Activated CD4-positive, alpha-beta memory T cell treated with anti-CD3 and anti-CD28 coated beads for 36 hours (primary cell): Measurements from ENCODE around the gene LGR6. TPM values are rescaled to one million over a fixed set of nuclear protein-coding genes. Genes with fewer than 3 reads are reported as not detected.

Experiments
- CTCF ChIA-PET: fragments of 350-600 bp; sonication (Branson Sonifier 250); formaldehyde crosslinking; loops from one replicate; lab custom pipeline; 2021; ENCODE audit warnings: antibody characterized with exemption, inconsistent platforms; lab: Charles Lee
- POLR2A ChIA-PET: fragments of 350-600 bp; sonication (Branson Sonifier 250); formaldehyde crosslinking; loops from one replicate; lab custom pipeline; 2021; ENCODE audit warnings: antibody characterized with exemption; lab: Charles Lee
- DNase-seq: peaks from one replicate; pipeline ENCODE4 v3.0.0-alpha.2; 2020
- H3K27ac Mint-ChIP-seq: one replicate; pipeline ENCODE4 v1.8.0; 2021; ENCODE audit warnings: mixed read lengths
- H3K27me3 Mint-ChIP-seq: one replicate; pipeline ENCODE4 v1.8.0; 2021; ENCODE audit warnings: mixed read lengths
- H3K36me3 Mint-ChIP-seq: one replicate; pipeline ENCODE4 v1.8.0; 2021; ENCODE audit warnings: mixed read lengths
- H3K4me1 Mint-ChIP-seq: one replicate; pipeline ENCODE4 v1.8.0; 2021; ENCODE audit warnings: low read depth, mixed read lengths
- H3K4me3 Mint-ChIP-seq: one replicate; pipeline ENCODE4 v1.8.0; 2021; ENCODE audit warnings: mild to moderate bottlenecking, mixed read lengths
- H3K9me3 Mint-ChIP-seq: one replicate; pipeline ENCODE4 v1.8.0; 2021; ENCODE audit warnings: mixed read lengths
- intact Hi-C: fragments of 100-400 bp; cut with micrococcal nuclease; formaldehyde crosslinking; loops from one replicate; pipeline ENCODE4 v1.15.1; 2023
- total RNA-seq, 2 experiments: library from RNA; stranded (reverse); gene quantifications; one replicate each; pipeline ENCODE4 v1.2.3, GENCODE V29; 2021

LGR6 gene
- total RNA-seq, 2 experiments from 2014 or later, result 0.05 to 0.10 TPM

DNA sequence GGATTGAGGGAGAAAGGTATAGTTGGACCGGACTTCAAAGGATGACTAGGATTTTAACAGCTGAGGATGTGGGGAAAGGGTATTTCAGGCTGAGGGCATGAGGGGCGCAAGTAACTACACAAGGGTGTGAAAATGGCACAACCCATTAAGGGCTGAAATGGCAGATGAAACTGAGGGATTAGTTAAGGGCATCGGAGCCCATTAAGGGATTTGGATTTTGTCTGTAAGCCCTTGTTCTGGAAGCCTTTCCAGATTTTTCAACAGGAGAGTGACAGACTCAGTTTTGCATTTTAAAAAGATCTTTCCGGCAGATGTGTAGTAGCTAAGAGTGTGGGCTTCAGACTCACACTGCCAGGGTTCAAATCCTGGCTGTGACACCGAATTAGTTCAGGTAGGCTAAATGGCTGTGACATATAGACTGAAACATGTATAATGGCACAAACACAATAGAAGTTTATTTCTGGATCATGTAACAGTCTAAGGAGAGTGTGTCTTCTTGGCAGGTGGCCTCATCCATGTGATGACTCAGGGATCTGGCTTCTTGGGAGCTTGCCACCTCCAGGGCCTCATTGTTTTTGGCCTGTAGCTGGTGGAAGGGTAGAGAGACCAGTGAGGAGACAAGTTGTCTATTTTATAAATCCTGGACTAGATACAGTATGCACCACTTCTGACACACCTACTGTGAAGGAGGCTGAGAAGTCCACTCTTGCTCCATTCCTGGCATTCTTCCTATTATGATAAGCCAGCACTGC is 98.5 kb downstream of the LGR6 start:
- DNase-seq, result no peak
- intact Hi-C loops, result no loop called here
- CTCF ChIA-PET, result interaction anchor here (1.5 kb wide), 1 partner anchor 18 kb away, joined by 4 read pairs; no protein-coding TSS in a partner anchor
- no peaks in the 10 kb centered on the region for H3K9me3 Mint-ChIP-seq
- H3K27me3 Mint-ChIP-seq, result no peaks in the 10 kb centered on the region
- no peak overlapping the region for H3K27ac Mint-ChIP-seq
- H3K36me3 Mint-ChIP-seq, result no peaks in the 10 kb centered on the region
- H3K4me1 Mint-ChIP-seq, result peaks cover 19% of the 10 kb centered on the region
- POLR2A ChIA-PET, result no interaction called here
- H3K4me3 Mint-ChIP-seq, result no peak overlapping the region

DNA sequence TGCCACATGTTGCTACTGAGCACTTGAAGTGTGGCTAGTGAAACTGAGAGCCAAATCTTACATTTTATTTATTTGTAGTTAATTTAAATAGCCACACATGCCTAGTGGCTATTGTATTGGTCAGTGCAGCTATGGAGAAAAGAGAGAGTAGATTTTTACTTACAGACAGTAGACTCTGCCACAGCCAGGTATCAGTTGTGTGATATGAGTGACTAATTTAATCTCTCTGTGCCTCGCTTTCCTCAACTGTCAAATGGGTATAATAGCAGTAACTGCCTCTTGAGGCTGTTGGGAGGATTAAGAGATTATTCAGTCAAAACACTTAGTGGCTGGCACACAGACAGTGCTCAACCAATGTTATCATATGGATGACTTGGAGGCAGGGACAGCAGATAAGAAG is 99.2 kb downstream of the LGR6 start:
- H3K9me3 Mint-ChIP-seq, result no peaks in the 10 kb centered on the region
- CTCF ChIA-PET, result interaction anchor here (1.5 kb wide), 1 partner anchor 18 kb away, joined by 4 read pairs; no protein-coding TSS in a partner anchor
- POLR2A ChIA-PET, result no interaction called here
- no peaks in the 10 kb centered on the region for H3K27me3 Mint-ChIP-seq
- intact Hi-C loops, result no loop called here
- no peak overlapping the region for H3K4me3 Mint-ChIP-seq
- DNase-seq, result no peak
- peaks cover 19% of the 10 kb centered on the region for H3K4me1 Mint-ChIP-seq
- H3K36me3 Mint-ChIP-seq, result no peaks in the 10 kb centered on the region
- no peak overlapping the region for H3K27ac Mint-ChIP-seq

DNA sequence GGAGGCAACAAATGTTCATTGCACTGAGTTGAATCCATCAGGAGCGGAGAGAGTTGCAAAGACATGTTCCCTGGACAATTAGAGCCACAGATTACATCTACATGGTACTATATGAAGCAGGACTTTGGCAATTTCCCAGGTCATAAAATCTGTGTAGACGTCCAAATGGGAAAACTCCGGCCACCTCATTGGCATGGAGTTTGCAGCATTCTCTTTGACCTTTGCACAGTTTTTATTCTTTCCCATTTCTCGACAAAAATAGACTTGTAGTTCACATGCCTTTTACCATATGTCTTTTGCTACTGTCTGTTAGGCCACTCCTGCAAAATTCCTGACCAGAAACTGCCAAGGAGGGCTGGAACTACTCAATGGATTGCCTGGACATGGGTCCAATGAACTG is 100.0 kb downstream of the LGR6 start:
- no peak for DNase-seq
- H3K27ac Mint-ChIP-seq, result no peak overlapping the region
- ChIA-PET CTCF (no interaction called here), POLR2A (no interaction called here)
- intact Hi-C loops, result no loop called here
- H3K9me3 Mint-ChIP-seq, result no peaks in the 10 kb centered on the region
- peaks cover 19% of the 10 kb centered on the region for H3K4me1 Mint-ChIP-seq
- no peaks in the 10 kb centered on the region for H3K36me3 Mint-ChIP-seq
- H3K4me3 Mint-ChIP-seq, result no peak overlapping the region
- no peaks in the 10 kb centered on the region for H3K27me3 Mint-ChIP-seq

DNA sequence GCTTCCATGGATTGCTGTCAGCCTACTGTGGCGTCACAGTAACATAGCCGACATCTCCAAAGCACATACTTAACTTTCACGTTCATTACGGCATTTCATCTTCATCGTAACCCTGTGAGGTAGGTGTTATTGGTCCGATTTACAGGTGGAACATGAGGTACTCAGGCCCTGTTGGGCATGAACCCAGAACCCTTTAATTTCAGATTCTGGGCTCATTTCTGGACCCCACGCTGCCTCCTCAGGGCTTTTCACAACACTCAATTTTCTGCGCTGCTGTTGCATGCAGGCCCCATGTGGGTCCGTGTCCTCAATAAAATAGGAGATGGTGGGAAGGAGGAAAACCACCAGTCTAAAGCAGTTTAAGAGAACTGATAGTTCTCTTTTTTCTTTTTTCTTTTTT is 108.6 kb downstream of the LGR6 start:
- intact Hi-C loops, result no loop called here
- H3K4me3 Mint-ChIP-seq, result no peak overlapping the region
- no peak for DNase-seq
- no peaks in the 10 kb centered on the region for H3K36me3 Mint-ChIP-seq
- ChIA-PET POLR2A (no interaction called here), CTCF (interaction anchor here (2.4 kb wide), 1 partner anchor 28 kb away, joined by 8 read pairs; no protein-coding TSS in a partner anchor)
- H3K27me3 Mint-ChIP-seq, result no peaks in the 10 kb centered on the region
- H3K4me1 Mint-ChIP-seq, result no peaks in the 10 kb centered on the region
- H3K9me3 Mint-ChIP-seq, result no peaks in the 10 kb centered on the region
- no peak overlapping the region for H3K27ac Mint-ChIP-seq

DNA sequence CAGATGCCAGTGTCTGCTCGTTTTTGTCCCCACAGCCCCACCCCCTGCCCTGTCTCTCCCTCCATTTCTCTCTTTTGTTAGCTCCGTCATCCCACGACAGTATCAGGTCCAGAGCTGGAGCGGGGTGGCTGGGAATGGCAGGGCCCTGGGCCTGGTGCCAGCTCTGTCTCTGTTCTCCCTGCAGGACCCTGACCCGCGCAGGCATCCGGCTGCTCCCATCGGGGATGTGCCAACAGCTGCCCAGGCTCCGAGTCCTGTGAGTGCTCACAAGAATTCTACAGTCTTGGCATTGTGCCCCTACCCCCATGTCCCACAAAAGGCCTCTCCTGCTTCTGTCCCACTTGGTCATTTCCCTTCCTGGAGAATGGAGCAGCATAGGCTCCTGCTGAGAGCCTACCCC is 110.8 kb downstream of the LGR6 start:
- Mint-ChIP-seq H3K36me3 (no peaks in the 10 kb centered on the region), H3K4me1 (no peaks in the 10 kb centered on the region), H3K9me3 (no peaks in the 10 kb centered on the region), H3K27ac (no peak overlapping the region), H3K27me3 (no peaks in the 10 kb centered on the region), H3K4me3 (no peak overlapping the region)
- ChIA-PET POLR2A (no interaction called here), CTCF (interaction anchor here (1.1 to 2.4 kb wide), 4 partner anchors 12 to 111 kb away, joined by 3 to 14 read pairs (median 6); partner anchors contain the start of gene LGR6)
- intact Hi-C loops, result no loop called here
- no peak for DNase-seq

DNA sequence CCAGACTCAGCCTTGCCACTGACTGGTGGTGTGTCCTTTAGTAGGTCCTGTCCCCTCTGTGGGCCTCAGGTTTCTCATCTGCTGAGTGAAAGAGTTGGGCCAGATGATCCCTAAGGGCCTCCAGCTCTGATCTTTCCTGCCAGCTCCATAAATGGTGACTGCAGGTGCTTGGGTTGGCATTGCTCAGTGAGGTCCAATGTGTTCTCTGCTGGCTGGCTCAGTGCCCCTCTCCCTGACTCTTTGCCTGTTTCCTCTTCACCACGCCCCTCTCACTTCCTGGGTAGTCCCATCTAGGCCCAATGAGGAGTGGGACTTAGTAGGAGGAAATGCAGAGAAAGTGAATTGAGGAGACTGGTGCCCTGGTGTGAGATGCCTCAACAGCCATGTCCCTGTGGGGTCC is 111.6 kb downstream of the LGR6 start:
- Mint-ChIP-seq H3K27ac (no peak overlapping the region), H3K9me3 (no peaks in the 10 kb centered on the region), H3K4me3 (no peak overlapping the region), H3K4me1 (no peaks in the 10 kb centered on the region), H3K36me3 (no peaks in the 10 kb centered on the region), H3K27me3 (no peaks in the 10 kb centered on the region)
- ChIA-PET CTCF (interaction anchor here (1.1 to 2.4 kb wide), 2 partner anchors 11 to 112 kb away, joined by 4 to 14 read pairs; partner anchors contain the start of gene LGR6), POLR2A (no interaction called here)
- intact Hi-C loops, result no loop called here
- no peak for DNase-seq

DNA sequence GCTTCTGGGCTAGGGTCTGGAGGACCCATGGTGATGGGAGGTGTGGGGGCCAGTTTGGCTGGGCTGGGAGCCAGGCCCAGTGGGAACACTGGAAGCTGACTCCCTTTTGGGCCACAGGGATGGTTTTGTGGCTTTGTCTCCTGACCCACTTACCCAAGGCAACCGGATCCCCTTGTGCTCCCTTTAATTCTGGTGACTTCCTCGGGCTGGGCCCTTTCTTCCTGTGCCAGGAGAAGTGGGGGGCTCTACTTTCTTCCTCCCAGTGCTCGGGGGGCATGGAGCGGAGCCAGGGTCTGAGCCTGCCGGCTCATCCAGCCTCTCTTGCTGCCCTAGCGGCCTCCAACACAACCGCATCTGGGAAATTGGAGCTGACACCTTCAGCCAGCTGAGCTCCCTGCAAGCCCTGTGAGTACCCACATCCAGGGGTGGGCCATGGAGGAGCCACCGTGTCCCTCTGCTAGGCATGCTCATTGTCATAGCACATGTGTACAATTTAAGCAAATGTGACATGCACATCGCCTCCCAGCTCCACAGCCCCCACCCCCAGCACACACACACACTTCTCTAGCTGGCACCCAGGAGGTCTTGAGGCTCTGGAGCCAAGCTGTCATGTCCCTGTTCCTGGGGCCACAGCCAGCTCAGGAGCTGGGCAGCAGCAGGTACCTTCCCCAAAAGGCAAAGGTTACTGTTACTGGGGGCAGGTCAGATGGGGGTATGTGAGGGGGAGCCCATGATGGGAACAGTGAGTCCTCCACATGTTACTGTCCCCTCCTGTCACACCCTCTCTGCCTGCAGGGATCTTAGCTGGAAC is 113.1 kb downstream of the LGR6 start:
- DNase-seq, result no peak
- ChIA-PET CTCF (interaction anchor here (2.0 to 2.6 kb wide), 5 partner anchors 9 to 117 kb away, joined by 9 to 14 read pairs (median 11); no protein-coding TSS in a partner anchor), POLR2A (no interaction called here)
- Mint-ChIP-seq H3K4me3 (no peak overlapping the region), H3K4me1 (peaks cover 2% of the 10 kb centered on the region), H3K27me3 (peaks cover 2% of the 10 kb centered on the region), H3K36me3 (no peaks in the 10 kb centered on the region), H3K27ac (no peak overlapping the region), H3K9me3 (no peaks in the 10 kb centered on the region)
- intact Hi-C loops, result no loop called here

DNA sequence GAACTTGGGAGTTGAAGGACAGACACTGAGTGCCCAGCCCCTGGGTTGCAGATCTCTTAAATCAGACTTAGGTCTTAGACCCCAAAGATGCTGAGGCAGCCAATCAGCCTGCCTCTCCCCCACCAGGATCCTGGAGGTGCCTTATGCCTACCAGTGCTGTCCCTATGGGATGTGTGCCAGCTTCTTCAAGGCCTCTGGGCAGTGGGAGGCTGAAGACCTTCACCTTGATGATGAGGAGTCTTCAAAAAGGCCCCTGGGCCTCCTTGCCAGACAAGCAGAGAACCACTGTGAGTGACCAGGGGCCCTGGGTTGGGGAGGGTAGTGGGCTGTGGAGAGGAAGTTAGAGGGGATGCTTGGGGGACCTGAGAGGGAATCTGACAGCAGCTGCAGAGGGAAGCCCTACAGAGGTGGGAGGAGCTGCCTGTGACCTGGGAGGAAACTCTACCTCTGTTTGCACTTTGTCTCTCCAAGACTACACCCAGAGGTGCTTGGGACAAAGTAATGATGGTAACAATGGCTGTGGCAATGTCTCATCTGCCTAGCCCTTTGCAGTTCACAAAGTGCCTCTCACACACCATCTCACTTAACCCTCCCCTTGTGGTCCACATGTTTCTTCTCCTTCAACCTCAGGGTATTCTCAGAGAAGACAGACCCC is 116.6 kb downstream of the LGR6 start:
- intact Hi-C loops, result no loop called here
- Mint-ChIP-seq H3K36me3 (no peaks in the 10 kb centered on the region), H3K27ac (no peak overlapping the region), H3K4me3 (no peak overlapping the region), H3K4me1 (peaks cover 5% of the 10 kb centered on the region), H3K9me3 (no peaks in the 10 kb centered on the region), H3K27me3 (peaks cover 4% of the 10 kb centered on the region)
- CTCF ChIA-PET, result no interaction called here
- DNase-seq, result no peak
- POLR2A ChIA-PET, result no interaction called here

DNA sequence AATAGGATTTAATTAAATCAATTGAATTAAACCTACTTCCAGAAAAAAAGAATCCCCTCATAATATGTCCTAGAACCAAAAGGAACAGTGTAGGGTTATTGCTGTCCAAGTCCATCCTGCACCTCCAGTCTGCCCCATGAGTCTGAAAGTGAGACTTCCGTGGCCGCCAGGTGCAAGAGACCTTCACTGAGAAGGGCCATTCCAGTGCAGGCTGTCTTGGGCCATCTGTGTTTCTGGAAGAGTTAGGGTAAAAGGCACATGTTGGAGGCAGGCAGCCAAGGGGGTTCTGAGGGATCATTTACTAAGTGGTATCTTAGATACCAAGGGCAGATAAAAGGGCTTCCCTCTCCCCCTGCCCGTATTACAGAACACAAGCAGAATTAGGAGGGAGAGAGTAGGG is 117.1 kb downstream of the LGR6 start:
- CTCF ChIA-PET, result no interaction called here
- Mint-ChIP-seq H3K27ac (no peak overlapping the region), H3K4me1 (peaks cover 5% of the 10 kb centered on the region), H3K4me3 (no peak overlapping the region), H3K27me3 (peaks cover 4% of the 10 kb centered on the region), H3K36me3 (no peaks in the 10 kb centered on the region), H3K9me3 (no peaks in the 10 kb centered on the region)
- DNase-seq, result no peak
- POLR2A ChIA-PET, result no interaction called here
- intact Hi-C loops, result no loop called here

DNA sequence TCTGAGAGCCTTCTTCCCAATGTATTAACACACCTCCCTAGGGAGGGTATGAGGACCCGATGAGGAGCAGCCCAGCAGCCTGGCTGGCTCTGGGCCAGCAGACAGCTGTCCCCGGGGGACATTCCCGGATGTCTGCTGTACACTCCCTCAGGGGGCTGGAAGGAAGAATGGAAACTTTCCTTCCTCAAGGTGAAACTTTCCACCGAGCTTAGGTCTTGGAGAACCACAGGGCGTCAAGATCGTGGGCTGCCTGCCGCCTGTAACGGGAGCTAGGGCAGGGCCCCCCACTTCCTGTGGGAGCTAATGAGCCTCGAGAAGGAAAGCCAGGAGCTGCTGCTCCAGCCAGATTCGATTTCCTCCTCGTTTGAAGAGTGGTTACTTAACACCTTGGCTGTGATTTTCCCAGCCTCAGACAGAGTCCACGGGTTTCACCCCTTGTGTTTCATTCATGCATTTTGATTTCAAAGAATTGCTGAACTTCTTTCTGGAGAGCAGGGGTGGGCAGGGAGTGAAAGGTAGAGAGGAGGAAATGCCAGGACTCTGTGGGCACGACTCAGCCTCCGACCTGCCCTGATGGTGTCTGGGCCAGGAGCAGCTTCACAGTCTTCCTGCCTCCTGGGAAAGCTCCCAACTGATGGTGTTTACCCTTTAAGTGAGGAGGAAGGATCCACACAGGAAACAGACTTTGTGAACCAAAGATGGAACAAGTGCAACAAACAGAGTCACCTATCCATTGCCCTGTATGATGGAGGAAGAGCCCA is 118.5 kb downstream of the LGR6 start:
- H3K4me3 Mint-ChIP-seq, result no peak overlapping the region
- H3K27ac Mint-ChIP-seq, result no peak overlapping the region
- H3K36me3 Mint-ChIP-seq, result no peaks in the 10 kb centered on the region
- ChIA-PET CTCF (interaction anchor here (0.9 to 6.8 kb wide), 5 partner anchors 8 to 152 kb away, joined by 3 to 64 read pairs (median 3); partner anchors contain the start of genes LGR6 and PTPN7), POLR2A (no interaction called here)
- H3K4me1 Mint-ChIP-seq, result peaks cover 5% of the 10 kb centered on the region
- peaks cover 4% of the 10 kb centered on the region for H3K27me3 Mint-ChIP-seq
- no peak for DNase-seq
- no peaks in the 10 kb centered on the region for H3K9me3 Mint-ChIP-seq
- intact Hi-C loops, result no loop called here

DNA sequence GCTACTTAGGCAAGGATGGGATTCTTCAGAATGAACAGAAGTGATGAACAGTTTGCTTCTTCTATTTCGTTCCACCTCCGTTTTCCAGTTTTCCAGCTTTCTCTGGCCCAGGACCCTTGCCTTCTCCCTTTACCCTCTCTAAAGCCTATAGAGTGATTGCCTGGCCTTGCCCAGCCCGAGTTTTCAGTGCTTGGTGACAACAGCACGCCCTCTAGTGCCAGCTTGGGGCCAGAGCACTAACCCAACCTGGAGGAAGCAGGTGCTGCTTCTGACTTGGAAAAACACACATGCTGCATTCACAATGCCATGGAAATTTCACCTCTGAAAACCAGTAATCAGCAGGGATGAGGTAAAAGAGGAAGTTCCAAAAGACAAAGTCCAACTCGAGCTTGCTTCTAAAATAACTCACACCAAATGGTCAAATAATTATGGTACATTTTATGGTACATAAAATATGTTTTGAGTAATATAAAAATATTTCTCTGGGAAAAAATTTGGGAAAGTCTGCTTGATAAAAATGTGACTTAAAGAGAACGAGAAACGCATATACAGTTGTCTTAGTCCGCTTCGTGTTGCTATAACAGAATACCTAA is 122.1 kb downstream of the LGR6 start:
- DNase-seq, result peak; percentile 84
- Mint-ChIP-seq H3K36me3 (no peaks in the 10 kb centered on the region), H3K27me3 (peaks cover 4% of the 10 kb centered on the region), H3K27ac (no peak overlapping the region), H3K4me1 (peaks cover 5% of the 10 kb centered on the region), H3K9me3 (no peaks in the 10 kb centered on the region), H3K4me3 (no peak overlapping the region)
- POLR2A ChIA-PET, result no interaction called here
- intact Hi-C loops, result loop anchor here (1.0 kb wide), 2 partner anchors 41 to 122 kb away; partner anchors contain the start of gene LGR6
- CTCF ChIA-PET, result interaction anchor here (0.8 to 6.8 kb wide), 27 partner anchors 8 to 404 kb away, joined by 3 to 64 read pairs (median 5); partner anchors contain the start of gene LGR6
